GM18861 (cell line): ENCODE results near the gene COL26A1.
"Not testable (repeated sequence)": the region's sequence is repeated elsewhere in the genome, so short reads cannot be mapped to it uniquely, and the experiment has no call there.

Experiments used
- ATAC-seq: cut with Tn5 transposase; IDR thresholded peaks from one replicate; pipeline ENCODE4 v1.9.1; 2021; ENCODE audit not compliant: unreplicated experiment

The COL26A1 gene

GRCh38 chr7:101436857-101437576, 74.3 kb downstream of the COL26A1 start:
- no peak for ATAC-seq

- ATAC-seq: no peak
Measured at GRCh38 chr7:101441890-101442289, 79.2 kb downstream of the COL26A1 start.

- no peak for ATAC-seq
Measured at GRCh38 chr7:101442426-101443070, 79.9 kb downstream of the COL26A1 start.

DNA sequence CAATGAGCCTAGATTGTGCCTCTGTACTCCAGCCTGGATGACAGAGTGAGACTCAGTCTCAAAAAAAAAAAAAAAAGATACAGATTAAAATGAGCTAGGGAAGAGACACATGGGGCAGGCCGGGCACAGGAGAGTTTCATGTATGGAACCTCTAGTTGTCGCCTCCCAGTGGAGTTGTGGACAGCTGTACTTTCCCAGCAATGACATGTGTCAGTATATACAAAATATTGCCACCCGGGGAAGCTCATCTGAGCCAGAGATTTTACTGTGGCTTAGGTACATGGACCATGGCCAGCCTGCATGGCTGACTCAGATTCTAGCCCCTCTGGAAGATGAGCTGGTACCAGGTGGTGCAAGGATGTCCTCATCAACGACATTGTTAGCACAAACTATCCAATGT, 87.4 kb downstream of the COL26A1 start:
- ATAC-seq: no peak

DNA sequence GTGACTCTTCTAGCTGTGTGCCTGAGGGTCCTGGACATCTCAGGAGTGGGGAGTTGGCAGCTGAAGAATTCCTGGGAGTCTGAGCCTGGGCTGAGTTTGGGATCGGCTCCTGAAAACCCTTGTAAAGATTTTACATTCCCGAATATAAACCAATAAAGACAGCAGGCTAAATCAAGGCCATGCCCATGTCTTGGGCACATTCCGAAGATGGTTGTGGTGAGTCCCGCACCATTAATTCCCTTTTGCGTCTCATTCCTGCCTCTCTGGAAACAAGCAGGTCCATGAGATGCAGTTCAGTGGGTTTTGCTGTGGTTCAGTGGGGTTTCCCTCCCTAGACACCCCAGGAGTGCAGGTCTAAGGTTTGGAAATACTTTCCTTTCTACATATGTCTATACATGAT, 90.9 kb downstream of the COL26A1 start:
- no peak for ATAC-seq

GRCh38 chr7:101457001-101457750, 94.5 kb downstream of the COL26A1 start:
- no peak for ATAC-seq

GRCh38 chr7:101465131-101465530, 102.5 kb downstream of the COL26A1 start:
- no peak for ATAC-seq

DNA sequence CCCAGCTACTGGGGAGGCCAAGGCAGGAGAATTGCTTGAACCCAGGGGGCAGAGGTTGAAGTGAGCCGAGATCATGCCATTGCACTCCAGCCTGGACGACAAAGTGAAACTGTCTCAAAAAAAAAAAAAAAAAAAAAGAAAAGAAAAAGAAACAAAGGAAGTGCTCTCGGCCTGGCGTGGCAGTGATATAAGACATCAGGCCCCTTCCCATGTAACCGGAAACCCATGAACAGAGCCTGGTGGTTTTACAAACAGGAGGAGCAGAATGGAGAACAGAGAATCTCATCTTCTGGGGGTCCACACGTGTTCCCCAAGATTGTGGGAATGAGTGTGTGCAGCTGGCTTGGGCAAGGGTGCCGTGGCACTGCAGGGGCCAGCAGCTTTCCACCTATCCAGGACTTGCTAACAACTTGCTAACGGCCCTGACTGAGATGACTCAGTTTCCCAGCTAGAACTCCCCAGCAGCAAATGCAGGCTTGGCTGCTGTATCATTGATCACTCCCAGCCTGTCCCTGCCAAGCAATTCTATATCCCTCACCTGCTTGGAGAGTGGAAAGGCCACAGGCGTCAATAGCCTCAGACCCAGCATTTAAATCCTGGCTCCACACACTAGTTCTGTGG, 103.0 kb downstream of the COL26A1 start:
- ATAC-seq: no peak

DNA sequence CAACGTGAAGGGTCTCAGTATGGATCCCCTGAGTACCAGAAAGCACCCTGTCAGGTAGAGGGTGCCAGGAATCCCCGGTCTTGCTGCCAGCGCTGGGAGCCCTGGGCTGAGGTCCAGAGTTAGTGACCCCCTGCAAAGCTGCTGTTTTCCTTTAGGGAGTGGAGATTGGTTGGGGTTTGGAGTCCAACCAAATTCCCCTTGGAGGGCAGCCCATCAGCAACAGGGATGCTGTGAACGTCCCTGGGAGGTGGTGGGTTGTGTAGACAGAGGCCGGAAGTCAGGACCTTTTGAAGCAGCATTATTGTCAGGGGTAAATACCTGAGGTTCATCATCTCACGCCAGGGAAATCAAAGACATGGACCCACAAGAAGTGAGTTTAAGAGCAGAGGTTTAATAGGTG, 104.2 kb downstream of the COL26A1 start:
- ATAC-seq: no peak

GRCh38 chr7:101468546-101469275, 106.0 kb downstream of the COL26A1 start:
- no peak for ATAC-seq

DNA sequence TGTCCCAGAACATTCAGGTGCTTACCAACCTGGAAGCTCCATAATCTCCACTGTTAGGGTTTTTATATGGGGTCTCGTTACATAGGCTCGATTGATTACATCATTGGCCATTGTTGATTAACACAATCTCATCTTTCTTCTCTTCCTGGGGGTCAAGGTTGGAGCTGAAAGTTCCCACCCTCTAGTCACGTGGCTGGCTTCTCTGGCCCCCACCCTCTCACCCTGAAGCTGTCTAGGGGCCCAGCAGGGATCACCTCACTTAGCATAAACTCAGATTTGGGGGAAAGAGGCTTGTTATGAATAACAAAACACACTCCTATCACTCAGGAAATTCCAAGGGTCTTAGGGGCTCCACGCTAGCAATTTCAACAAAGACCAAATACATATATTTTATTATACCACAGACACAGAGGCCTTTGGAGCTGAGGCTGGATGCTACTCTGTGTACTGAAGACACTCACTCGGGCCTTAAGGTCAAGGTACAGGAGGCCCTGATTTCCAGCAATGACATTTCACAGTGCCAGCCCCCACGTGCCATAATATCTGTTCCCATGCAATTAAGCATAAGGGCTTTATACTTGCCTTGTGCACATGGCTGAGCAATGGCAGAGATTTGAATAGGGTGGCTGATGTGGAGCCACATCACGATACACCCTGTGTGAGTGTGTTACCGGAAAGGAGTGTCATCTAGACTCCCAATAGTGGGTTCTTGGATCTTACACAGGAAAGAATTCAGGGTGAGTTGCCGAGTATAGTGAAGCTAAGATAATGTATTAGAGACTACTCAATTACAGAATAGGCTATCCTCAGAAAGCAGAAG, 108.2 kb downstream of the COL26A1 start:
- ATAC-seq: no peak

DNA sequence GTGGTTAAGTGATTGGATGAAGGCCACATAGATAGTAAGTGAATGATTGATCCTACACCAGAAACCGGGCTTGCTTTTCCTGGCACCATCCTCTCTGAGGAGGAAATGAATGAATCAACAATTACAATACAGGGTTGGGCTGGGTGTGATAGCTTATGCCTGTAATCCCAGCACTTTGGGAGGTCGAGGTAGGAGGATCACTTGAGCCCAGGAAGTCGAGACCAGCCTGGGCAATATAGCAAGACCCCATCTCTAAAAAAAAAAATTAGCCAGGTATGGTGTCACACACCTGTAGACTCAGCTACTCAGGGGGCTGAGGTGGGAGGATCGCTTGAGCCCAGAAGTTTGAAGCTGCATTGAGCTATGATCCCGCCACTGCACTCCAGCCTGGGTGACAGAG, 111.5 kb downstream of the COL26A1 start:
- ATAC-seq: no peak

DNA sequence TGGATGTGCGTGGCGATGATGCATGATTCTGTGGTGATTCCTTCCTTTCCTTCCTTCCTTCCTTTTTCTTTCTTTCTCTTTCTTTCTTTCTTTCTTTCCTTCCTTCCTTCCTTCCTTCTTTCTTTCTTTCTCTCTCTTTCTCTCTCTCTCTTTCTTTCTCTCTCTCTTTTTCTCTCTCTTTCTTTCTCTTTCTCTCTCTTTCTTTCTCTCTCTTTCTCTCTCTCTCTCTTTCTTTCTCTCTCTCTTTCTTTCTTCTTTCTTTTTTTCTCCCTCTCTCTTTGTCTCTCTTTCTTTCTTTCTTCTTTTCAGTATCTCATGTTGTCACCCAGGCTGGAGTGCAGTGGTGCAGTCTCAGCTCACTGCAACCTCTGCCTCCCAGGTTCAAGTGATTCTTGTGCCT, 113.0 kb downstream of the COL26A1 start:
- not testable (repeated sequence) for ATAC-seq

GRCh38 chr7:101479217-101479616, 116.5 kb downstream of the COL26A1 start:
- no peak for ATAC-seq

DNA sequence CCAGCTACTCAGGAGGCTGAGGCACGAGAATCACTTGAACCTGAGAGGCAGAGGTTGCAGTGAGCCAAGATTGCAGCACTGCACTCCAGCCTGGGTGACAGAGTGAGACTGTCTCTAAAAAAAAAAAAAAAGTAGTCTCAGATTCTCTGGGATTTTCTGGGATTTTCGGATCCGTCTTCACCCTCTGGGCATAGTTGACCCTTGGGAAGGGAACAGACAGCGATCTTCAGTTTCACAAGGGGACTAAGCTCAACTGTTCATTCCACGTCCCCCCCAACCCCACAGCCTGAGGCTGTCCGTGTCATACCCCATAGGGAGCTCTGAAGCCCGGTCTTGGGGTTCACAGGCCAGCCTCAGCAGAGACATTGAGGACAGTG, 123.4 kb downstream of the COL26A1 start:
- not testable (repeated sequence) for ATAC-seq

- no peak for ATAC-seq
Measured at GRCh38 chr7:101486433-101487104, 123.9 kb downstream of the COL26A1 start.

GRCh38 chr7:101487105-101487458, 124.4 kb downstream of the COL26A1 start:
- ATAC-seq: no peak

DNA sequence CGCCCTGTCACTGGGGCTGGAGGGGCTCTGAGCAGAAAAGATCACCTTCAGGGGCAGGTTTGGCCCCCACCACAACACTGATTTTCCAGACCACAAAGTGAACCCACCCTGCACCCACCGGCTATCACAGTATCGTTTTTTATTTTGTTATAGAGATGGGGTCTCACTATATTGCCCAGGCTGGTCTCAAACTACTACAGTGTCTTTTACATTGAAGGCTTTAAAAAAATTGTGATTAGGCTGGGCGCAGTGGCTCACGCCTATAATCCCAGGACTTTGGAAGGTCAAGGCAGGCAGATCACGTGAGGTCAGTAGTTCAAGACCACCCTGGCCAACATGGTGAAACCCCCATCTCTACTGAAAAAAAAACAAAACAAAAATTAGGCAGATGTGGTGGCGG, 125.1 kb downstream of the COL26A1 start:
- ATAC-seq: no peak

DNA sequence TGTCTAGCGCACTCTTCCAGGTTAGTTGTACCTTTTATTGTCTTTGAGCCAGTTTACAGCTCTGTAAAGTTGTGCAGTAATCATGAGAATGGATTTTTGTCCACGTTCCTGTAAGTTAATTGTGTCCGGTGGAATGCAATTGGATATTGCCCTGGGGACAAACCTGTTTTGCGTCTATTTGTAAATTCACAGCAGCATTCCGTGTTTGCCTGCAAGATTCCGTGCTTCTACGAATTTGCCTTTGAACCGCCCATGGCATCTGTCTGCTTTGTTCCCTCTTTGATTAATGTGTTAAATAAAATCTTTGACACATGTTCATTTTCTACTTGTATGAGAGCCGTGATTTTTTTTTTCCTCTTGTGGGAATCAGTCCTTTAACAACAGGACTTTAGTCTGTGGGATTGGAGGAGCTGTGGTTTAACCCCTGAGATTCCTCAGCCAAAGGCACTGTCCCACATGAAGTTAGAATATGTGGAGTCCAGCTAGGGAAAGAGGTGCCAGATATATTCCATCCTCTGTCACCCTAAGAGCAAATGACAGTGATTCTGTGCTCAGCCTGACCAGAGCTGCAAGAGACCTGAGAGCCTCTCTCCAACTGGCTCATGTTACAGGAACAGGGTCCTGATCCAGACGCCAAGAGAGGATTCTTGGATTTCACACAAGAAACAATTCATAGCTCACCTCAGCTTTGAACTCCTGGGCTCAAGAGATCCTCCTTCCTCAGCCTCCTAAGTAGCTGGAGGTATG, 126.3 kb downstream of the COL26A1 start:
- ATAC-seq: no peak
